Spleen (tissue), 7 donors: ENCODE data around the gene RGS5.

ENCODE experiments used
- POLR2A ChIP-seq, 3 donors: fragments of 450-650 bp; IDR thresholded peaks; one replicate each; pipeline ENCODE4 v1.5.1; 2017; ENCODE audit warnings: antibody characterized with exemption in 3 of 3, mild to moderate bottlenecking in 1 of 3
- TF ChIP-seq, protein P1 (sequence below), 11 experiments: fragments of 200-600 bp in 7 of 11; fragments of 450-650 bp in 4 of 11; sonication (generic) in 4 of 11; IDR thresholded peaks in 8 of 11; conservative IDR thresholded peaks in 3 of 11; 1 replicate in 7 of 11; 2 replicates in 4 of 11; pipeline versions ENCODE4 v1.4.0 to v1.8.0; 2016 to 2021; ENCODE audit warnings: antibody characterized with exemption in 11 of 11, inconsistent platforms in 4 of 11, mild to moderate bottlenecking in 1 of 11
- donor health status: DM: no; HTN: no; CAD: no; lungs with moderate emphysema.
- donor health status: DM: no; HTN: no; CAD: no.
- donor health status: DM: no; HTN: no; CAD: no.

DNA sequence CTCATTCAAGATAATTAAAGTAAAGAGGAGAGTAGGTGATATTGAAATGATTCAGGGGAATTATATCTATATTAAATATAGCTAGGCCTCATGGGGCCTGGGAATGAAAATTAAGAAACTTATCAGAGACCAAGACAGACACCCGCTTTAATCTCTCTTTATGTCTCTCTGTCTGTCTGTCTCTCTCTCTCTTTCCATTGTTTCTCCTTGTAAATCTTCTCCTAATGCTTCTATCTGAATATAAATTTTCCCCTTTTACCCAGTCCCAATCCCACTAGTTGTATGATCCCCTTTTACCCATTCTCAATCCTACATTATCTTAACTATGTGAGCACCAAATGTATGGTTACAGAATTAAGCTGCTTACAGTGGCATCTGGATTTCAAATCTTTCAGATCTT is 61.2 kb downstream of the RGS5 start:
- TF ChIP-seq, protein P1, sequence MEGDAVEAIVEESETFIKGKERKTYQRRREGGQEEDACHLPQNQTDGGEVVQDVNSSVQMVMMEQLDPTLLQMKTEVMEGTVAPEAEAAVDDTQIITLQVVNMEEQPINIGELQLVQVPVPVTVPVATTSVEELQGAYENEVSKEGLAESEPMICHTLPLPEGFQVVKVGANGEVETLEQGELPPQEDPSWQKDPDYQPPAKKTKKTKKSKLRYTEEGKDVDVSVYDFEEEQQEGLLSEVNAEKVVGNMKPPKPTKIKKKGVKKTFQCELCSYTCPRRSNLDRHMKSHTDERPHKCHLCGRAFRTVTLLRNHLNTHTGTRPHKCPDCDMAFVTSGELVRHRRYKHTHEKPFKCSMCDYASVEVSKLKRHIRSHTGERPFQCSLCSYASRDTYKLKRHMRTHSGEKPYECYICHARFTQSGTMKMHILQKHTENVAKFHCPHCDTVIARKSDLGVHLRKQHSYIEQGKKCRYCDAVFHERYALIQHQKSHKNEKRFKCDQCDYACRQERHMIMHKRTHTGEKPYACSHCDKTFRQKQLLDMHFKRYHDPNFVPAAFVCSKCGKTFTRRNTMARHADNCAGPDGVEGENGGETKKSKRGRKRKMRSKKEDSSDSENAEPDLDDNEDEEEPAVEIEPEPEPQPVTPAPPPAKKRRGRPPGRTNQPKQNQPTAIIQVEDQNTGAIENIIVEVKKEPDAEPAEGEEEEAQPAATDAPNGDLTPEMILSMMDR (IDR thresholded peaks at IDR 0.05 in 8 of 11, conservative IDR thresholded peaks at IDR 0.05 in 3 of 11): no peak
- TF ChIP-seq POLR2A (IDR thresholded peaks at IDR 0.05): no peak
